Measurements from ENCODE around the gene NCOA6.
"Not testable (repeated sequence)": the region's sequence is repeated elsewhere in the genome, so short reads cannot be mapped to it uniquely, and the experiment has no call there.

NCOA6 gene

GRCh38 chr20:34824806-34825529, 483 bp downstream of the NCOA6 start:
- peak; percentile 49 to 57 for DNase-seq

- DNase-seq: peak; percentile 60 to 68
These were observed 1.0 kb downstream of the NCOA6 start for GRCh38 chr20:34824452-34824805.

GRCh38 chr20:34824026-34824425, 1.4 kb downstream of the NCOA6 start:
- no peak for DNase-seq

GRCh38 chr20:34820805-34821578, 4.5 kb downstream of the NCOA6 start:
- no peak for DNase-seq

- DNase-seq: no peak
These were observed 7.7 kb downstream of the NCOA6 start for GRCh38 chr20:34817801-34818200.

- DNase-seq: no peak
These were observed 8.4 kb downstream of the NCOA6 start for GRCh38 chr20:34817072-34817471.

- DNase-seq: no peak
These were observed 9.8 kb downstream of the NCOA6 start for GRCh38 chr20:34815636-34816035.

GRCh38 chr20:34808583-34808982, 16.9 kb downstream of the NCOA6 start:
- no peak for DNase-seq

- not testable (repeated sequence) for DNase-seq
These were observed 17.4 kb downstream of the NCOA6 start for GRCh38 chr20:34807944-34808465.

GRCh38 chr20:34806255-34806654, 19.2 kb downstream of the NCOA6 start:
- DNase-seq: no peak

- DNase-seq: no peak
These were observed 26.6 kb downstream of the NCOA6 start for GRCh38 chr20:34798871-34799270.

- no peak for DNase-seq
These were observed 27.1 kb downstream of the NCOA6 start for GRCh38 chr20:34798328-34798727.

- no peak for DNase-seq
These were observed 28.1 kb downstream of the NCOA6 start for GRCh38 chr20:34797012-34797995.

GRCh38 chr20:34794006-34794585, 31.4 kb downstream of the NCOA6 start:
- no peak for DNase-seq

GRCh38 chr20:34792687-34793363, 32.6 kb downstream of the NCOA6 start:
- no peak for DNase-seq

GRCh38 chr20:34791289-34792020, 34.0 kb downstream of the NCOA6 start:
- no peak for DNase-seq

GRCh38 chr20:34781220-34781619, 44.2 kb downstream of the NCOA6 start:
- DNase-seq: no peak

GRCh38 chr20:34780291-34780690, 45.2 kb downstream of the NCOA6 start:
- DNase-seq: not testable (repeated sequence)

- no peak for DNase-seq
These were observed 49.3 kb downstream of the NCOA6 start for GRCh38 chr20:34776177-34776576.

- DNase-seq: no peak
These were observed 50.6 kb downstream of the NCOA6 start for GRCh38 chr20:34774886-34775285.

GRCh38 chr20:34774449-34774848, 51.0 kb downstream of the NCOA6 start:
- no peak for DNase-seq

Measured in stimulated activated CD4-positive, alpha-beta T cell treated with anti-CD3 and anti-CD28 coated beads, Interleukin-2, amount 100 ng/mL, for 48 hours (primary cell).